ENCODE data around the gene MDM2.

DNA sequence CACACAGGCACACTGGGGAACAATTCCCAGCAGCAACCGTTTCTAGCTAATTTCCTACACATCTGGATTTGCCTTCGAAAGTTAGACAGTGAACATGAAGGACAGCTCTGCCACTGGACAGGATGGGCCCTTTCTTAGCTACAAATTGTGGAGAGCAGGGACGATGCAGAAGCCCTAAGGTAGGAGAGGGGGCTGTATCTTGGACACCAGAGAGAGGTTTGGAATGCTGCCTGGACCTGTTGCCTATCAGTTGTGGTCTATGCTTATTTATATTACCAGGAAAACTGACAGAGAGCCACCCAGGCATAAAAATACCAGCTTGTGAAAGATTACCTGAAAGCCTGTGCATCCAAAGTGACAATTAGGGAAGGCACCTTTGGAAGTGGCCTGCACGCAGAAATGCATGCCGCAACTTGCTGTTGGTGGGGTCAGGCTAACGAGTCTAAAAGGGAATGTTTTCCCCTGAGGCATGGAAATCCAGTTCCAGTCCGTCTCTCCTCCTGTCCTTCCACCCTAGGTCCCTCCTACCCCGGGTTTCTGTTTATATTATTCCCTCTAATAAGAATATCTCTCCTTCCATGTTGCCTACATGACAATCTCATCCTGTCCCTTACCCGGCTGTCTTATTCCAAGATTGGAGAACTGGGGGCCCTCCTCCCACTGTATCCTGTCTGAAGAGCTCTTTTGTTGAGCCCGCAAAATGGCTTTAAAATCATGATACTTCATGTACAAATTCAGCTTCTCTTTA is 60.2 kb downstream of the MDM2 start:
- TF ChIP-seq, protein P1, sequence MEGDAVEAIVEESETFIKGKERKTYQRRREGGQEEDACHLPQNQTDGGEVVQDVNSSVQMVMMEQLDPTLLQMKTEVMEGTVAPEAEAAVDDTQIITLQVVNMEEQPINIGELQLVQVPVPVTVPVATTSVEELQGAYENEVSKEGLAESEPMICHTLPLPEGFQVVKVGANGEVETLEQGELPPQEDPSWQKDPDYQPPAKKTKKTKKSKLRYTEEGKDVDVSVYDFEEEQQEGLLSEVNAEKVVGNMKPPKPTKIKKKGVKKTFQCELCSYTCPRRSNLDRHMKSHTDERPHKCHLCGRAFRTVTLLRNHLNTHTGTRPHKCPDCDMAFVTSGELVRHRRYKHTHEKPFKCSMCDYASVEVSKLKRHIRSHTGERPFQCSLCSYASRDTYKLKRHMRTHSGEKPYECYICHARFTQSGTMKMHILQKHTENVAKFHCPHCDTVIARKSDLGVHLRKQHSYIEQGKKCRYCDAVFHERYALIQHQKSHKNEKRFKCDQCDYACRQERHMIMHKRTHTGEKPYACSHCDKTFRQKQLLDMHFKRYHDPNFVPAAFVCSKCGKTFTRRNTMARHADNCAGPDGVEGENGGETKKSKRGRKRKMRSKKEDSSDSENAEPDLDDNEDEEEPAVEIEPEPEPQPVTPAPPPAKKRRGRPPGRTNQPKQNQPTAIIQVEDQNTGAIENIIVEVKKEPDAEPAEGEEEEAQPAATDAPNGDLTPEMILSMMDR (IDR thresholded peaks at IDR 0.05; ENCODE audit: extremely low read depth in 1 of 2, insufficient read depth in 1 of 2, low read depth in 1 of 2, low read length in 2 of 2): no peak
- TF ChIP-seq EZH2 (IDR thresholded peaks at IDR 0.05; ENCODE audit: borderline replicate concordance, low read depth, low read length, severe bottlenecking): no peak
